Measurements from ENCODE around the gene GNA15. TPM values are rescaled to one million over a fixed set of nuclear protein-coding genes. Genes with fewer than 3 reads are reported as not detected.
"Not testable (repeated sequence)": the region's sequence is repeated elsewhere in the genome, so short reads cannot be mapped to it uniquely, and the experiment has no call there.

Gene GNA15
- total RNA-seq, result 2.0 TPM
- polyA plus RNA-seq (ENCODE audit: insufficient read depth in 1 of 8, insufficient read length in 8 of 8, low replicate concordance in 1 of 8), result 1 to 10 TPM; 1.5 to 3.9 (median 2.1) TPM
- long read RNA-seq, donor 1, result 0 reads
- long read RNA-seq, donor 2, result 0 reads
- long read RNA-seq, donor 3, result 0 reads
- long read RNA-seq, donor 4, result 0 reads
- long read RNA-seq, donor 5, partial matches to known transcripts, result 0 of 4 reads
- long read RNA-seq, donor 5, other reads (novel, unspliced or antisense), result 0 of 4 reads
- long read RNA-seq, donor 6, partial matches to known transcripts, result 0 of 1 reads
- long read RNA-seq, donor 6, other reads (novel, unspliced or antisense), result 0 of 1 reads
- long read RNA-seq, donor 7, result 0 reads
- long read RNA-seq, donor 8, result 0 reads
- long read RNA-seq, donor 9, result 0 reads
- long read RNA-seq, donor 10, partial matches to known transcripts, result 0 of 2 reads
- long read RNA-seq, donor 10, other reads (novel, unspliced or antisense), result 0 of 2 reads
- long read RNA-seq, donor 11, partial matches to known transcripts, result 0 of 2 reads
- long read RNA-seq, donor 11, other reads (novel, unspliced or antisense), result 0 of 2 reads

GRCh38 chr19:3135961-3136683 lies at the start of gene GNA15:
Gene GNA15, plus strand, starts transcription at chr19:3136033. Its CDS starts 418 bp downstream, at chr19:3136451.
- H3K4me1 ChIP-seq (ENCODE audit: control insufficient read depth, insufficient read depth, low read length), result peaks cover 11% of the 10 kb centered on the region
- peak within 1 kb of the TSS; percentile 27 for H3K4me3 ChIP-seq (ENCODE audit: low read length)
- 77% methylated on average over 30 of the region's 40 CpGs for WGBS (ENCODE audit: insufficient coverage)
- H3K9me3 ChIP-seq (replicated peaks; ENCODE audit: control insufficient read depth, low read depth, low read length), result no peaks in the 10 kb centered on the region
- H3K27ac ChIP-seq (ENCODE audit: low read length), result no peak within 1 kb of the TSS
- H3K27me3 ChIP-seq (ENCODE audit: control insufficient read depth, insufficient read depth, low read length), result no peaks in the 10 kb centered on the region
- no peaks in the 10 kb centered on the region for H3K36me3 ChIP-seq (ENCODE audit: control insufficient read depth, insufficient read depth, low read length)
- peak; percentile 34 for DNase-seq

- DNase-seq, result no peak
- WGBS (ENCODE audit: insufficient coverage), result no CpG with 5 or more reads among the region's 10 CpGs
- H3K27ac ChIP-seq (ENCODE audit: low read length), result no peak overlapping the region
These were observed 48.1 kb upstream of the GNA15 start for GRCh38 chr19:3087769-3088168.

GRCh38 chr19:3089299-3089855 lies 46.5 kb upstream of the GNA15 start:
- H3K27me3 ChIP-seq (ENCODE audit: control insufficient read depth, insufficient read depth, low read length); H3K36me3 ChIP-seq (ENCODE audit: control insufficient read depth, insufficient read depth, low read length); DNase-seq; H3K4me1 ChIP-seq (ENCODE audit: control insufficient read depth, insufficient read depth, low read length); H3K27ac ChIP-seq (ENCODE audit: low read length); H3K9me3 ChIP-seq (replicated peaks; ENCODE audit: control insufficient read depth, low read depth, low read length); H3K4me3 ChIP-seq (ENCODE audit: low read length): not testable (repeated sequence)
- 80% methylated on average over 1 of the region's 7 CpGs for WGBS (ENCODE audit: insufficient coverage)

More at GRCh38 chr19:3087769-3088168, 48.1 kb upstream of the GNA15 start:
- Histone ChIP-seq H3K4me1 (ENCODE audit: control insufficient read depth, insufficient read depth, low read length) (no peaks in the 10 kb centered on the region), H3K27me3 (ENCODE audit: control insufficient read depth, insufficient read depth, low read length) (peaks cover 2% of the 10 kb centered on the region), H3K9me3 (replicated peaks; ENCODE audit: control insufficient read depth, low read depth, low read length) (no peaks in the 10 kb centered on the region), H3K4me3 (ENCODE audit: low read length) (no peak overlapping the region), H3K36me3 (ENCODE audit: control insufficient read depth, insufficient read depth, low read length) (no peaks in the 10 kb centered on the region)

GRCh38 chr19:3094601-3095440 lies 41.0 kb upstream of the GNA15 start:
- Histone ChIP-seq H3K27ac (ENCODE audit: low read length) (peak overlapping the region; percentile 47), H3K4me3 (ENCODE audit: low read length) (peak overlapping the region; percentile 90)
- WGBS (ENCODE audit: insufficient coverage), result 1% methylated on average over 57 of the region's 57 CpGs

GRCh38 chr19:3095441-3096191 lies 40.2 kb upstream of the GNA15 start:
- H3K27me3 ChIP-seq (ENCODE audit: control insufficient read depth, insufficient read depth, low read length), result no peaks in the 10 kb centered on the region
- H3K4me1 ChIP-seq (ENCODE audit: control insufficient read depth, insufficient read depth, low read length), result peaks cover 58% of the 10 kb centered on the region
- 6% methylated on average over 25 of the region's 31 CpGs for WGBS (ENCODE audit: insufficient coverage)
- H3K27ac ChIP-seq (ENCODE audit: low read length), result peak overlapping the region; percentile 47
- DNase-seq, result no peak
- no peaks in the 10 kb centered on the region for H3K9me3 ChIP-seq (replicated peaks; ENCODE audit: control insufficient read depth, low read depth, low read length)
- H3K36me3 ChIP-seq (ENCODE audit: control insufficient read depth, insufficient read depth, low read length), result no peaks in the 10 kb centered on the region
- H3K4me3 ChIP-seq (ENCODE audit: low read length), result peak overlapping the region; percentile 90

More at GRCh38 chr19:3094601-3095440, 41.0 kb upstream of the GNA15 start:
- Histone ChIP-seq H3K27me3 (ENCODE audit: control insufficient read depth, insufficient read depth, low read length) (no peaks in the 10 kb centered on the region), H3K9me3 (replicated peaks; ENCODE audit: control insufficient read depth, low read depth, low read length) (no peaks in the 10 kb centered on the region), H3K36me3 (ENCODE audit: control insufficient read depth, insufficient read depth, low read length) (no peaks in the 10 kb centered on the region), H3K4me1 (ENCODE audit: control insufficient read depth, insufficient read depth, low read length) (peaks cover 50% of the 10 kb centered on the region)
- no peak for DNase-seq

GRCh38 chr19:3096267-3096901 lies 39.4 kb upstream of the GNA15 start:
- DNase-seq, result no peak
- H3K36me3 ChIP-seq (ENCODE audit: control insufficient read depth, insufficient read depth, low read length), result no peaks in the 10 kb centered on the region
- peaks cover 60% of the 10 kb centered on the region for H3K4me1 ChIP-seq (ENCODE audit: control insufficient read depth, insufficient read depth, low read length)
- peak overlapping the region; percentile 90 for H3K4me3 ChIP-seq (ENCODE audit: low read length)
- WGBS (ENCODE audit: insufficient coverage), result 45% methylated on average over 22 of the region's 25 CpGs
- no peaks in the 10 kb centered on the region for H3K27me3 ChIP-seq (ENCODE audit: control insufficient read depth, insufficient read depth, low read length)
- H3K27ac ChIP-seq (ENCODE audit: low read length), result peak overlapping the region; percentile 3
- H3K9me3 ChIP-seq (replicated peaks; ENCODE audit: control insufficient read depth, low read depth, low read length), result no peaks in the 10 kb centered on the region

- 60% methylated on average over 1 of the region's 11 CpGs for WGBS (ENCODE audit: insufficient coverage)
- no peak for DNase-seq
- Histone ChIP-seq H3K4me1 (ENCODE audit: control insufficient read depth, insufficient read depth, low read length) (peaks cover 60% of the 10 kb centered on the region), H3K9me3 (replicated peaks; ENCODE audit: control insufficient read depth, low read depth, low read length) (no peaks in the 10 kb centered on the region), H3K27me3 (ENCODE audit: control insufficient read depth, insufficient read depth, low read length) (no peaks in the 10 kb centered on the region), H3K36me3 (ENCODE audit: control insufficient read depth, insufficient read depth, low read length) (no peaks in the 10 kb centered on the region), H3K4me3 (ENCODE audit: low read length) (no peak overlapping the region), H3K27ac (ENCODE audit: low read length) (no peak overlapping the region)
These were observed 38.9 kb upstream of the GNA15 start for GRCh38 chr19:3096902-3097326.

GRCh38 chr19:3097442-3097871 lies 38.4 kb upstream of the GNA15 start:
- no peak overlapping the region for H3K4me3 ChIP-seq (ENCODE audit: low read length)
- DNase-seq, result no peak
- peaks cover 60% of the 10 kb centered on the region for H3K4me1 ChIP-seq (ENCODE audit: control insufficient read depth, insufficient read depth, low read length)
- WGBS (ENCODE audit: insufficient coverage), result 86% methylated on average over 23 of the region's 24 CpGs
- no peaks in the 10 kb centered on the region for H3K9me3 ChIP-seq (replicated peaks; ENCODE audit: control insufficient read depth, low read depth, low read length)
- no peak overlapping the region for H3K27ac ChIP-seq (ENCODE audit: low read length)
- H3K27me3 ChIP-seq (ENCODE audit: control insufficient read depth, insufficient read depth, low read length), result no peaks in the 10 kb centered on the region
- H3K36me3 ChIP-seq (ENCODE audit: control insufficient read depth, insufficient read depth, low read length), result no peaks in the 10 kb centered on the region

All from muscle of leg (tissue), 16 donors.